LNCaP clone FGC (cell line): Measurements from ENCODE around the gene FAM149B1.
"Not testable (repeated sequence)": the region's sequence is repeated elsewhere in the genome, so short reads cannot be mapped to it uniquely, and the experiment has no call there.

Source experiments
- DNase-seq: peaks from one replicate; pipeline ENCODE4 v3.0.0-alpha.2; 2011; ENCODE audit warnings: low read depth
- H3K4me3 ChIP-seq: 2 replicates; pipeline ENCODE4 v1.5.1; 2011; ENCODE audit warnings: mild to moderate bottlenecking, low read depth, low read length, control low read depth
- CTCF ChIP-seq: IDR thresholded peaks from 2 replicates; pipeline ENCODE4 v1.5.1; 2012; ENCODE audit warnings: mild to moderate bottlenecking; ENCODE audit not compliant: control insufficient read depth, insufficient read depth; ENCODE audit errors: extremely low read depth

Gene FAM149B1

GRCh38 chr10:73134727-73135126 is 33.2 kb upstream of the FAM149B1 start:
- DNase-seq, result no peak
- H3K4me3 ChIP-seq, result no peak overlapping the region
- TF ChIP-seq CTCF, result no peak

GRCh38 chr10:73136627-73137026 is 31.3 kb upstream of the FAM149B1 start:
- TF ChIP-seq CTCF, result no peak
- no peak for DNase-seq
- H3K4me3 ChIP-seq, result no peak overlapping the region

GRCh38 chr10:73139251-73139650 is 28.7 kb upstream of the FAM149B1 start:
- TF ChIP-seq CTCF, result no peak
- no peak for DNase-seq
- no peak overlapping the region for H3K4me3 ChIP-seq

- no peak for TF ChIP-seq CTCF
- DNase-seq, result no peak
- no peak overlapping the region for H3K4me3 ChIP-seq
Observed at GRCh38 chr10:73141603-73142002, 26.3 kb upstream of the FAM149B1 start.

- not testable (repeated sequence) for DNase-seq, H3K4me3 ChIP-seq
Observed at GRCh38 chr10:73150633-73151413, 17.1 kb upstream of the FAM149B1 start.

- no peak for TF ChIP-seq CTCF
- no peak overlapping the region for H3K4me3 ChIP-seq
- DNase-seq, result no peak
Observed at GRCh38 chr10:73152009-73152408, 15.9 kb upstream of the FAM149B1 start.

GRCh38 chr10:73156054-73156453 is 11.9 kb upstream of the FAM149B1 start:
- no peak for TF ChIP-seq CTCF
- no peak for DNase-seq
- no peak overlapping the region for H3K4me3 ChIP-seq
